Ectodermal cell (in vitro differentiated cells): ENCODE measurements around the gene AVPR2.

Experiments
- H3K27ac ChIP-seq: 2 replicates; pipeline ENCODE4 v1.7.0; 2013; ENCODE audit warnings: mild to moderate bottlenecking, low read depth, low read length; ENCODE audit not compliant: insufficient read depth, poor library complexity, severe bottlenecking
- H3K27me3 ChIP-seq: 2 replicates; pipeline ENCODE4 v1.7.0; 2013; ENCODE audit warnings: mild to moderate bottlenecking, low read length; ENCODE audit not compliant: insufficient read depth, control insufficient read depth, poor library complexity, severe bottlenecking
- H3K36me3 ChIP-seq: one replicate; pipeline ENCODE4 v1.7.0; 2013; ENCODE audit warnings: low read length; ENCODE audit not compliant: control insufficient read depth, insufficient read depth
- H3K4me1 ChIP-seq: one replicate; pipeline ENCODE4 v1.7.0; 2013; ENCODE audit warnings: low read length; ENCODE audit not compliant: control insufficient read depth, insufficient read depth
- H3K4me3 ChIP-seq: 2 replicates; pipeline ENCODE4 v1.7.0; 2013; ENCODE audit warnings: low read depth, low read length, control low read depth; ENCODE audit not compliant: insufficient read depth
- H3K9me3 ChIP-seq: 2 replicates; pipeline ENCODE4 v1.7.0; 2013; ENCODE audit warnings: mild to moderate bottlenecking, low read length, moderate library complexity; ENCODE audit not compliant: control insufficient read depth
- WGBS, 2 experiments: methylation state at CpG; one replicate each; pipeline ENCODE4 v1.1.7; 2013; ENCODE audit warnings: missing lambda C conversion rate in 2 of 2; 5-methylcytosine and 5-hydroxymethylcytosine counted together

Gene AVPR2

DNA sequence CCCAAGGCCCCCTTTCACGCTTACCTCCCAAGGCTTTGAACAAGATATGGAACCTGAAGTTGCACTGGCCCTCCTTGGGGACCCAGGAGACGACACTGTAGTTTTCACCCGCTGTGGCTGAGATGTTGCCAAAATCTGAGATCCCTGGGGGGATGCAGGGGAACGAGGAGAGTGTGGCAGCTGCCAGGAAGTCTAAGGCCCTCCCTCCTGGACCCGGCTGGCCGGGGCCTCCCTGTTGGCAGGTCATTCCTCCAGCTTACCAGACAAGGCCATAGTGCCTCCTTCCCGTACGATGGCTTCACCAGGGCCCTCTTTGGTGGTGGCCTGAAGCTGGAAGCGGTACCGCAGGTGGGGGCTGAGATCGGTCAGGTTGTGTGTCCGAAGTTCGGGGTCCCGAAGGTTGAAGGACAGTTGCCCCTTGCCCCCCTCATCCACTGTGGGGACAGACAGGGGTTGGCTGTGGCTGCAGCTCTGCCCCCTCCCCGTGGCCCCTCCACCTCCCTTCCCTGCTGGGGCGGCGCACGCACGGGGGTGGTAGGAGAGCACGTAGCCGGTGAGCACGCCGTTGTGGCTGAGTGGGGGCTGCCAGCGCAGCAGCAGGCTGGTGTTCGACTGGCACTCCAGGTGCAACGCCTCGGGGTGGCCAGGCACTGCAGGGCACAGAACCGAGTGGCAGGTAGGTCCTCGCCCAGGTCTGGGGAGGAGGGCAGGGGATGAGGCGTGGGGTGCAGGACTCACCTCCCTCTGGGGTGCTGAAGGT is 39.7 kb upstream of the AVPR2 start:
- peaks cover 22% of the 10 kb centered on the region for H3K4me1 ChIP-seq
- WGBS, 2 experiments, result 94% methylated on average over 30 of the region's 30 CpGs
- H3K27me3 ChIP-seq, result no peaks in the 10 kb centered on the region
- H3K27ac ChIP-seq, result no peak overlapping the region
- no peaks in the 10 kb centered on the region for H3K9me3 ChIP-seq
- no peaks in the 10 kb centered on the region for H3K36me3 ChIP-seq
- no peak overlapping the region for H3K4me3 ChIP-seq

DNA sequence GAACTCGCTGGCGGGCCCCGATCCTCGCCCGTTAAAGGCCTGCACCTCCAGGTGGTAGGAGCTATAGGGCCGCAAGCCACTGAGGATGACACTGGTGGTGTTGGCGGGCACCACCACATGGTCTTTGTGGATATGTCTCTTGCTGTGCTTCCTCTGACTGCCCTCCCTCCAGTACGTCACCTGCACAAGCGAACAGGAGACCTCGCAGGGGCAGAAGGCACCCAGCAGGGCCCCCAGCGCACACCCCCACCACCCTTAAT is 39.2 kb upstream of the AVPR2 start:
- Histone ChIP-seq H3K9me3 (no peaks in the 10 kb centered on the region), H3K4me3 (no peak overlapping the region), H3K27me3 (no peaks in the 10 kb centered on the region), H3K4me1 (peaks cover 22% of the 10 kb centered on the region), H3K27ac (no peak overlapping the region), H3K36me3 (no peaks in the 10 kb centered on the region)
- 96% methylated on average over 11 of the region's 11 CpGs for WGBS, 2 experiments

DNA sequence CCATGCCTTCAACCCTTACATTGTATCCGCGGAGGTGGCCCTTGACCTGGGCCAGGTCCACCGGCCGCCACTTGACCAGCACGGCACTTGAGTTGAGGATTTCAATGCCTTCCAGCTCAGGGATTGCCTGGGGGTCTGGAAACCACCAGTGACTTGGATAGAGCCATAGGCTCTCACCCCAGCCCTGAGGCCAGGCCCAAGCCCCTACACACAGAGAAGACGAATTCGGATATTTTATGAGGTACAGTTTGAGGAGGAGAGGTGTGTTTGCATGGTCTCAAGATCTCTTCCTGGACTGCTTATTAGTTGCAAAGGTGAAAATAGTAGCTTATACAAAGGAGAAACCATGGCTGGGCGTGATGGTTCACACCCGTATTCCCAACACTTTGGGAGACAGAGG is 38.8 kb upstream of the AVPR2 start:
- H3K27ac ChIP-seq, result no peak overlapping the region
- H3K9me3 ChIP-seq, result no peaks in the 10 kb centered on the region
- H3K4me3 ChIP-seq, result no peak overlapping the region
- no peaks in the 10 kb centered on the region for H3K27me3 ChIP-seq
- 94 to 96% methylated on average over 9 of the region's 9 CpGs for WGBS, 2 experiments
- peaks cover 22% of the 10 kb centered on the region for H3K4me1 ChIP-seq
- H3K36me3 ChIP-seq, result no peaks in the 10 kb centered on the region

DNA sequence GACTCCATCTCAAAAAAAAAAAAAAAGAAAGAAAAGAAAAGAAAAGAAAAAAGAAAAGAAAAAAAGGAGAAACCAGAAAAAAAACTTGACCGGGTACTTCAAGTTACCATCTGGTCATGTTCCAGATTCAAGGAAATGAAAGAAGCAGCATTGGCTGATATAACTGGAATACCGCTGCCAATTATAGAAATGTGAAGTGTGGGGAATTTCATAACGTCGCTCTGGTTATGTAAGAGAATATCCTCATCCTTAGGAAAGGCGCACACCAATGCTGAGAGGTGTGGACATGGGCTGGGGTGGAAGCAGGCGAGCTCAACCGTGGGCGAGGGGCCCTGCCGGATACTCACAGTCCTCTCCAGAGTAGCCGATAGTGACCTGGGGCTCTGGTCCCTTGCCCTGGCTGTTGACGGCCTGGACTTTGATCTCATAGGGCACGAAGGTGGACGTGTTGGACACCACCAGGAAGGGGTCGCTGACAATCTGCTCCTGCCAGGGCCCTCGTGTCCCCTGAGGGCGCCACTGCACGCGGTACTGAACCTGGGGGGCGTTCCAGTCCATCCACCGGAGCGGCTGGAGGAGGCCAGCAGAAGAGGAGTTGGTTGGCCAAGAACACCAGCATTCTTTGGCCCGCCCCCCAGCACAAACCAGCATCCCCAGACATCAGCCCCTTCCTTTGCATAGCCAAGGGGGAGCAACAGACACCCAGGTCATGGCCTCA is 38.0 kb upstream of the AVPR2 start:
- peaks cover 19% of the 10 kb centered on the region for H3K4me1 ChIP-seq
- H3K9me3 ChIP-seq, result no peaks in the 10 kb centered on the region
- WGBS, 2 experiments, result 94% methylated on average over 22 of the region's 22 CpGs
- no peak overlapping the region for H3K27ac ChIP-seq
- no peak overlapping the region for H3K4me3 ChIP-seq
- no peaks in the 10 kb centered on the region for H3K36me3 ChIP-seq
- no peaks in the 10 kb centered on the region for H3K27me3 ChIP-seq

DNA sequence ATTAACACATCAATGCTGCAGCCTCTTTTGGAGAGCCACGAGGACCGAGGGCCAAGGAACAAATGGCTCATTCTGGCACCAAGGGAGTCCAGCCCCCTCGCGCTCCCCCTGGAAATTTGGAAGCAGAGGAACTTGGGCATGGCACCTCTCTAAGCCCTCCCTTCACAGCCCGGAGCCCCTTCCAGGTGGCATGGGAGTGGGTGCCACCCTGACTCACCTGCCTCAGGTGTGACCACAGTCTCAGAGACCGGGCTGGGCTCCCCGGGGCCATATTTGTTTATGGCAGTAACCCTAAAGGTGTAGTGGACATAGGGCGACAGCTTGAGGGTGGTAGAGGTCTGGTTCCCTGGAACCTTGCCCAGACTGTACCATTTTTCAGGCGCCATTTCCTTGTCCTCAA is 37.3 kb upstream of the AVPR2 start:
- Histone ChIP-seq H3K27ac (no peak overlapping the region), H3K27me3 (no peaks in the 10 kb centered on the region), H3K4me3 (no peak overlapping the region), H3K4me1 (peaks cover 17% of the 10 kb centered on the region), H3K36me3 (no peaks in the 10 kb centered on the region), H3K9me3 (no peaks in the 10 kb centered on the region)
- 94 to 95% methylated on average over 9 of the region's 9 CpGs for WGBS, 2 experiments

DNA sequence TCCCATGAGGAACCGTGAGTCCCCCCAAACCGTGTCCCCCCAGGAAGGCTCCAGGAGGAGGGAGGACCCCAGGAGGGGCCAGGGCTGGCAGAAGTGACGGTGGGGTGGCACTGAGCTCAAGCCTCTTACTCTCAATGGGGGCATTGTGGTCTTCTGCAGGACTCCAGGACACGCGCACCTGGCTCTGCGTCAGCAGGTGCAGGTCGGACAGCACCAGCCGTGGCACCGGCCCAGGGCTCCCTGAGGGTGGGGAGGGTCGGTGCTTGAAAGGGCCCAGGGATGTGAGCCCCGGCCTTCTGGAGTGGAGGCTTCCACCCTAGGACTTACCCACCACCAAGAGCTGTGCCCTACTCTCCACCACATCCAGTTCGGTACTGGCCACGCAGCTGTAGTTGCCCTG is 36.8 kb upstream of the AVPR2 start:
- no peak overlapping the region for H3K4me3 ChIP-seq
- H3K27me3 ChIP-seq, result no peaks in the 10 kb centered on the region
- no peak overlapping the region for H3K27ac ChIP-seq
- 96 to 97% methylated on average over 13 of the region's 13 CpGs for WGBS, 2 experiments
- H3K36me3 ChIP-seq, result no peaks in the 10 kb centered on the region
- peaks cover 17% of the 10 kb centered on the region for H3K4me1 ChIP-seq
- H3K9me3 ChIP-seq, result no peaks in the 10 kb centered on the region

DNA sequence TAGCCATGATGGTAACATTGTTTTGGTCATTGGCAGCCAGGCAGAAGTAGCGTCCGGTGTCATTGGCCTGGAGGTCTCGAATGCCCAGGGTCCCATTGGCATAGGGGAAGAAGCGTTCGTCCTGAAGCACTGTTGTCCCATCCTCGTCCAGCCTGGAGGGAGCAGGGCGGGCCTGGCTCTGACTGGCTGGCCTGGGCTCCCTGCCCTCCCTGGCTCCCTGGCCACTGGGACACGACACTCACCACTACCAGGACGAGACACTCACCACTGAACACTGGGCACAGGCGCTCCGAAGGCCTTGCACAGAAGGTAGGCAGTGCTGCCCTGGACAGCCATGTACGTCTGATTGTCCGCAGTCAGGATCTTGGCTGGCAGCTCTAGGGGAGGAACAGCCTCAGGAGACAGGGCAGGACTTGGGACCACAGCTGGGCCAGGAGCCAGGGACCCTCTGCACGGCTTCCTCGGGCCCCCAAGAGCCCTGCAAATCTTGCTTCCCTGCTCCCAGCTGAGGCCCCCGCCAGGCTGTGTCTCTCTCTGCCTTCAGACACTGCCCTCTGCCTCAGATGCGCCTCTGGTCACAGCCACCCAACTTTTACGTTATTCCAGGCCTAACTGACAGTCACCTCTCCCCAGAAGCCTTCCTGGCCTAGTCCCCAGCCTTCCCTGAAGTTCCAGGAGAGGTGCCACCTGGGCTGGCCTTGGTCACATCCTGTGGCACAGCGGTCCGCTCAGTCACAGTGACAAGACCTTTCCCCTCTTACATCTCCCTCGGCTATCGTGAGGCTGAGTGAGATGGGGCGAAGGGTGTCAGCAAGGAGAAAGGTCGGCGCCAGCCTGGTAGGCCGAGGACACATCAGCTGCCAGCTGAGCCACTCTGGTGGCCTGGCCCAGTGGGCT is 35.6 kb upstream of the AVPR2 start:
- WGBS, 2 experiments, result 95 to 96% methylated on average over 26 of the region's 26 CpGs
- Histone ChIP-seq H3K9me3 (no peaks in the 10 kb centered on the region), H3K4me1 (peaks cover 19% of the 10 kb centered on the region), H3K27ac (no peak overlapping the region), H3K27me3 (no peaks in the 10 kb centered on the region), H3K36me3 (no peaks in the 10 kb centered on the region), H3K4me3 (no peak overlapping the region)

DNA sequence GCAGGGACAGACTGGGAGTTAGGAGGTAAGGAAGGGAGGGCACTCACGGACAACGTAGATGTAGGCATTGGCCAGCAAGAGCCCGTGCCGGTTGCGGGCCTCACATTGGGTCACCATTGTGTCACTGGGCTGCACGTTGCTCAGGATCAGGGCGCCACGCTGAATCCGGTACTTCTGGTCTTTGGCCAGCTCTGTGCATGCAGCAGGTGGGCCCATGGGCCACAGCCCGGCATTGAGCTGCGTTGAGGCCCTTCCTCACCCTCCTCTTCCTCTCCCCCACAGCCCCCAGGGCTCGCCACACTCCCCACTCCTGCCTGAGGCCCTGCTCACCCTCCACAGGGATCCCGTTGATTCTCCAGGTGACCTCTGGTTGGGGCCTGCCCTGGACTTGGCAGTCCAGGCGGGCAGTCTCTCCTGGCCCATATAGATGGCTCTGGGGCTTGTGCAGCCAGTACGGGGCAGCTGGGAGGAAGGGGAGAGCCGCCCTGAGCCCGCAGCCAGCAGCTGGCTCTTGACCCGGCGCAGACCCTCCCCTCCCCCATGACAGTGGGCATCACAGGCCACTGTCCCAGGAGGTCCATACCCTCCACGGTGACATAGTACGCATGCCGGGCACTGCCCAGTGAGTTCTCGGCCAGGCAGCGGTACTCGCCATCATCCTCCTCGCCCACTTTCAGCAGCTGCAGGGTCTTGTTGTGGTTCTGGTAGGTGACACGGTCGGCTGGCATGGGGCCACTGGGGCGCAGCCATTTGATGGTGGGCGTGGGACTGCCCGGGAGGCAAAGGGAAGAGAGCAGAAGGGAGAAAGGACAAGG is 34.8 kb upstream of the AVPR2 start:
- H3K36me3 ChIP-seq, result no peaks in the 10 kb centered on the region
- H3K9me3 ChIP-seq, result no peaks in the 10 kb centered on the region
- H3K27ac ChIP-seq, result no peak overlapping the region
- peaks cover 28% of the 10 kb centered on the region for H3K4me1 ChIP-seq
- WGBS, 2 experiments, result 94 to 95% methylated on average over 31 of the region's 31 CpGs
- H3K4me3 ChIP-seq, result no peak overlapping the region
- no peaks in the 10 kb centered on the region for H3K27me3 ChIP-seq

DNA sequence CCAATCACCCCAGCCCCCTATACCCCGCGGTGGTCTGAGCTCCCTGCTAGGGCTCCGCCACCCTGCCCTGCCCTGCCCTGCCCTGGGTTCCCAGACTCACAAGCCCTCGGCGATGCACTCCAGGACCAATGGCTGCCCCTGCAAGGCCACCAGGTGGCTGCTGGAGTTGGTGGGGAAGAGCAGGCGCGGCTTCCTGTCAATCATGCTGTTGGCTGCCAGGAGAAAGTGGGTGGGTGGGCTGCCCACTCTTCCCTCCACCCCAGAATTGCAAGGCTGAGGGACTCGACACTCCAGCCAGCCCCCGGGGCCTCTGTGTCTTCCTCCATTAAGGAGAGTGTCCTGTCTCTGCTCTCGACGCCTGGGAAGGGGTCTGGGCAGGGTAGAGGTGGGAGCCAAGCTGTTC is 34.2 kb upstream of the AVPR2 start:
- no peaks in the 10 kb centered on the region for H3K9me3 ChIP-seq
- no peaks in the 10 kb centered on the region for H3K27me3 ChIP-seq
- 91 to 92% methylated on average over 11 of the region's 11 CpGs for WGBS, 2 experiments
- H3K4me3 ChIP-seq, result no peak overlapping the region
- H3K36me3 ChIP-seq, result no peaks in the 10 kb centered on the region
- no peak overlapping the region for H3K27ac ChIP-seq
- H3K4me1 ChIP-seq, result peaks cover 28% of the 10 kb centered on the region
